ENCODE measurements around the gene PRPF19. TPM values are rescaled to one million over a fixed set of nuclear protein-coding genes. Genes with fewer than 3 reads are reported as not detected.

Gene PRPF19
- total and polyA plus RNA-seq, 2 of the 13 experiments (the other 11 are each of a cell fraction or from before 2014, with no cell fraction given): 27.4 to 91.1 TPM

DNA sequence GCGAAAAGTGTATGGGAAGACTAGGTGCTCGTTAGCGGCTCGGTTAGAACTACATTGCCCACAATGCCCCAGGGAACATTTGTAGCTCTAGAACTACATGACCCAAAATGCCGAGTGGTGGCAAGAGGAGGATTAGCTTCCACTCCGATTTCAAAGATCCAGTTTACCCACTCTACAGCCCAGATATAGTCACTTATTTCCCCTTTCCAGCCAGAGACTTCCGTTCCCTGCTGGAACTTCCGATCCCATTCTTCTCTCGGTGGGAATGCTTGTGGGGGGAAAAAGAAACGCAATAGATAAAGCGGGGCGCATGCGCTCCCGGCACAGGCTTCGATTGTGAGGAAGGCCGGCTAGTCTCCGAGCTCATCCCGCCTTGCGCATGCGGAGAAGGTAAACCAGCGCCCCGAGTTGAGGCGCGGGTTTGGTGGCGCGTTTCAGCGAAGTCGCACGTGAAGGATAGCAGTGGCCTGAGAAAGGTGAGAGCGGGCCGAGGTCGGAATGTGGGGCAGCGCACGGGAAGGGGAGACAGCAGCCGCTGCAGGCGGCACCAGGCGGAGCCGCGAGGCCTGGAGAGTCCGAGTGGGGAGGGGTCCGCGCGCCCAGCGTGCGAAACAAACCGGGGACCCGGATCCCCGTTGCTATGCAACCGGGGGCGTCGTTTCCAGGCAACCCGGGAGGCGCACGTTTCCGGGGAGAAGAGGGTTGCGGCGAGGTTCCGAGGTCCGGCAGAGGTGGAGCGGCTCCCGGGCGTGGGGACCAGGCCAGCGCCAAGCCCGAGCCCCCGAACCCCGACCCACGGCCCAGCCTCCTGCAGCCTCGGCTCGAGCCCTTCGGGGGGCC lies 7.6 kb upstream of the PRPF19 start, which contains the start of gene TMEM109 (continued):
- TF ChIP-seq, protein P1, sequence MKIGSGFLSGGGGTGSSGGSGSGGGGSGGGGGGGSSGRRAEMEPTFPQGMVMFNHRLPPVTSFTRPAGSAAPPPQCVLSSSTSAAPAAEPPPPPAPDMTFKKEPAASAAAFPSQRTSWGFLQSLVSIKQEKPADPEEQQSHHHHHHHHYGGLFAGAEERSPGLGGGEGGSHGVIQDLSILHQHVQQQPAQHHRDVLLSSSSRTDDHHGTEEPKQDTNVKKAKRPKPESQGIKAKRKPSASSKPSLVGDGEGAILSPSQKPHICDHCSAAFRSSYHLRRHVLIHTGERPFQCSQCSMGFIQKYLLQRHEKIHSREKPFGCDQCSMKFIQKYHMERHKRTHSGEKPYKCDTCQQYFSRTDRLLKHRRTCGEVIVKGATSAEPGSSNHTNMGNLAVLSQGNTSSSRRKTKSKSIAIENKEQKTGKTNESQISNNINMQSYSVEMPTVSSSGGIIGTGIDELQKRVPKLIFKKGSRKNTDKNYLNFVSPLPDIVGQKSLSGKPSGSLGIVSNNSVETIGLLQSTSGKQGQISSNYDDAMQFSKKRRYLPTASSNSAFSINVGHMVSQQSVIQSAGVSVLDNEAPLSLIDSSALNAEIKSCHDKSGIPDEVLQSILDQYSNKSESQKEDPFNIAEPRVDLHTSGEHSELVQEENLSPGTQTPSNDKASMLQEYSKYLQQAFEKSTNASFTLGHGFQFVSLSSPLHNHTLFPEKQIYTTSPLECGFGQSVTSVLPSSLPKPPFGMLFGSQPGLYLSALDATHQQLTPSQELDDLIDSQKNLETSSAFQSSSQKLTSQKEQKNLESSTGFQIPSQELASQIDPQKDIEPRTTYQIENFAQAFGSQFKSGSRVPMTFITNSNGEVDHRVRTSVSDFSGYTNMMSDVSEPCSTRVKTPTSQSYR (CRISPR knock-in tag; IDR thresholded peaks at IDR 0.05; ENCODE audit: borderline replicate concordance): no peak
- TF ChIP-seq, protein P2, sequence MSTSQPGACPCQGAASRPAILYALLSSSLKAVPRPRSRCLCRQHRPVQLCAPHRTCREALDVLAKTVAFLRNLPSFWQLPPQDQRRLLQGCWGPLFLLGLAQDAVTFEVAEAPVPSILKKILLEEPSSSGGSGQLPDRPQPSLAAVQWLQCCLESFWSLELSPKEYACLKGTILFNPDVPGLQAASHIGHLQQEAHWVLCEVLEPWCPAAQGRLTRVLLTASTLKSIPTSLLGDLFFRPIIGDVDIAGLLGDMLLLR (CRISPR knock-in tag; IDR thresholded peaks at IDR 0.05): peak; percentile 84
- no peak for TF ChIP-seq ZNF34 (CRISPR knock-in tag; IDR thresholded peaks at IDR 0.05; ENCODE audit: borderline replicate concordance)
- TF ChIP-seq FOXC1 (CRISPR knock-in tag; IDR thresholded peaks at IDR 0.05; ENCODE audit: borderline replicate concordance): 0 out of 2 replicates have a peak, but pooled peaks have one; percentile 33
- TF ChIP-seq POLR2AphosphoS5 (IDR thresholded peaks at IDR 0.05; ENCODE audit: low read depth, low read length): no peak
- TF ChIP-seq, protein P3, sequence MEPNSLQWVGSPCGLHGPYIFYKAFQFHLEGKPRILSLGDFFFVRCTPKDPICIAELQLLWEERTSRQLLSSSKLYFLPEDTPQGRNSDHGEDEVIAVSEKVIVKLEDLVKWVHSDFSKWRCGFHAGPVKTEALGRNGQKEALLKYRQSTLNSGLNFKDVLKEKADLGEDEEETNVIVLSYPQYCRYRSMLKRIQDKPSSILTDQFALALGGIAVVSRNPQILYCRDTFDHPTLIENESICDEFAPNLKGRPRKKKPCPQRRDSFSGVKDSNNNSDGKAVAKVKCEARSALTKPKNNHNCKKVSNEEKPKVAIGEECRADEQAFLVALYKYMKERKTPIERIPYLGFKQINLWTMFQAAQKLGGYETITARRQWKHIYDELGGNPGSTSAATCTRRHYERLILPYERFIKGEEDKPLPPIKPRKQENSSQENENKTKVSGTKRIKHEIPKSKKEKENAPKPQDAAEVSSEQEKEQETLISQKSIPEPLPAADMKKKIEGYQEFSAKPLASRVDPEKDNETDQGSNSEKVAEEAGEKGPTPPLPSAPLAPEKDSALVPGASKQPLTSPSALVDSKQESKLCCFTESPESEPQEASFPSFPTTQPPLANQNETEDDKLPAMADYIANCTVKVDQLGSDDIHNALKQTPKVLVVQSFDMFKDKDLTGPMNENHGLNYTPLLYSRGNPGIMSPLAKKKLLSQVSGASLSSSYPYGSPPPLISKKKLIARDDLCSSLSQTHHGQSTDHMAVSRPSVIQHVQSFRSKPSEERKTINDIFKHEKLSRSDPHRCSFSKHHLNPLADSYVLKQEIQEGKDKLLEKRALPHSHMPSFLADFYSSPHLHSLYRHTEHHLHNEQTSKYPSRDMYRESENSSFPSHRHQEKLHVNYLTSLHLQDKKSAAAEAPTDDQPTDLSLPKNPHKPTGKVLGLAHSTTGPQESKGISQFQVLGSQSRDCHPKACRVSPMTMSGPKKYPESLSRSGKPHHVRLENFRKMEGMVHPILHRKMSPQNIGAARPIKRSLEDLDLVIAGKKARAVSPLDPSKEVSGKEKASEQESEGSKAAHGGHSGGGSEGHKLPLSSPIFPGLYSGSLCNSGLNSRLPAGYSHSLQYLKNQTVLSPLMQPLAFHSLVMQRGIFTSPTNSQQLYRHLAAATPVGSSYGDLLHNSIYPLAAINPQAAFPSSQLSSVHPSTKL (CRISPR knock-in tag; IDR thresholded peaks at IDR 0.05): no peak
- no peak for TF ChIP-seq ZNF841 (CRISPR knock-in tag; IDR thresholded peaks at IDR 0.05; ENCODE audit: borderline replicate concordance)
- 0 out of 2 replicates have a peak, but pooled peaks have one; percentile 4 for TF ChIP-seq FOXA3 (CRISPR knock-in tag; IDR thresholded peaks at IDR 0.05)
- no peak for TF ChIP-seq STAT5B (CRISPR knock-in tag; IDR thresholded peaks at IDR 0.05)
- TF ChIP-seq, protein P4, sequence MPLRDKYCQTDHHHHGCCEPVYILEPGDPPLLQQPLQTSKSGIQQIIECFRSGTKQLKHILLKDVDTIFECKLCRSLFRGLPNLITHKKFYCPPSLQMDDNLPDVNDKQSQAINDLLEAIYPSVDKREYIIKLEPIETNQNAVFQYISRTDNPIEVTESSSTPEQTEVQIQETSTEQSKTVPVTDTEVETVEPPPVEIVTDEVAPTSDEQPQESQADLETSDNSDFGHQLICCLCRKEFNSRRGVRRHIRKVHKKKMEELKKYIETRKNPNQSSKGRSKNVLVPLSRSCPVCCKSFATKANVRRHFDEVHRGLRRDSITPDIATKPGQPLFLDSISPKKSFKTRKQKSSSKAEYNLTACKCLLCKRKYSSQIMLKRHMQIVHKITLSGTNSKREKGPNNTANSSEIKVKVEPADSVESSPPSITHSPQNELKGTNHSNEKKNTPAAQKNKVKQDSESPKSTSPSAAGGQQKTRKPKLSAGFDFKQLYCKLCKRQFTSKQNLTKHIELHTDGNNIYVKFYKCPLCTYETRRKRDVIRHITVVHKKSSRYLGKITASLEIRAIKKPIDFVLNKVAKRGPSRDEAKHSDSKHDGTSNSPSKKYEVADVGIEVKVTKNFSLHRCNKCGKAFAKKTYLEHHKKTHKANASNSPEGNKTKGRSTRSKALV (CRISPR knock-in tag; IDR thresholded peaks at IDR 0.05): 0 out of 2 replicates have a peak, but pooled peaks have one; percentile 36
- TF ChIP-seq ZNF33B (CRISPR knock-in tag; IDR thresholded peaks at IDR 0.05): peak; percentile 79; the same call in 1 of the 2 replicates
- no peak for TF ChIP-seq NFE2L2 (IDR thresholded peaks at IDR 0.05; ENCODE audit: low read length)
- peak; percentile 51; the same call in 1 of the 2 replicates for TF ChIP-seq RBFOX2 (IDR thresholded peaks at IDR 0.05; ENCODE audit: low read depth, low read length)
- TF ChIP-seq GATAD1 (CRISPR knock-in tag; IDR thresholded peaks at IDR 0.05): peak; percentile 42; the same call in 1 of the 2 replicates
- TF ChIP-seq, protein P5, sequence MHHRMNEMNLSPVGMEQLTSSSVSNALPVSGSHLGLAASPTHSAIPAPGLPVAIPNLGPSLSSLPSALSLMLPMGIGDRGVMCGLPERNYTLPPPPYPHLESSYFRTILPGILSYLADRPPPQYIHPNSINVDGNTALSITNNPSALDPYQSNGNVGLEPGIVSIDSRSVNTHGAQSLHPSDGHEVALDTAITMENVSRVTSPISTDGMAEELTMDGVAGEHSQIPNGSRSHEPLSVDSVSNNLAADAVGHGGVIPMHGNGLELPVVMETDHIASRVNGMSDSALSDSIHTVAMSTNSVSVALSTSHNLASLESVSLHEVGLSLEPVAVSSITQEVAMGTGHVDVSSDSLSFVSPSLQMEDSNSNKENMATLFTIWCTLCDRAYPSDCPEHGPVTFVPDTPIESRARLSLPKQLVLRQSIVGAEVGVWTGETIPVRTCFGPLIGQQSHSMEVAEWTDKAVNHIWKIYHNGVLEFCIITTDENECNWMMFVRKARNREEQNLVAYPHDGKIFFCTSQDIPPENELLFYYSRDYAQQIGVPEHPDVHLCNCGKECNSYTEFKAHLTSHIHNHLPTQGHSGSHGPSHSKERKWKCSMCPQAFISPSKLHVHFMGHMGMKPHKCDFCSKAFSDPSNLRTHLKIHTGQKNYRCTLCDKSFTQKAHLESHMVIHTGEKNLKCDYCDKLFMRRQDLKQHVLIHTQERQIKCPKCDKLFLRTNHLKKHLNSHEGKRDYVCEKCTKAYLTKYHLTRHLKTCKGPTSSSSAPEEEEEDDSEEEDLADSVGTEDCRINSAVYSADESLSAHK (CRISPR knock-in tag; IDR thresholded peaks at IDR 0.05; ENCODE audit: borderline replicate concordance): no peak
- TF ChIP-seq TBL1XR1 (IDR thresholded peaks at IDR 0.05; ENCODE audit: borderline replicate concordance, low read length, partially characterized antibody): no peak

Data from HepG2 (cell line).